Dermis blood vessel endothelial cell (primary cell): ENCODE results near the gene AKAP13. TPM values are rescaled to one million over a fixed set of nuclear protein-coding genes. Genes with fewer than 3 reads are reported as not detected.

ENCODE experiments used
- DNase-seq: peaks from one replicate; pipeline ENCODE4 v3.0.0; 2010
- total RNA-seq: library from RNA; depleted of rRNA; stranded (reverse); fragments of >200 nt; gene quantifications from 2 replicates; pipeline ENCODE4 v1.2.3, GENCODE V29; 2014

Gene AKAP13
- total RNA-seq, 1 donor from 2014 or later: 77.4 TPM

DNA sequence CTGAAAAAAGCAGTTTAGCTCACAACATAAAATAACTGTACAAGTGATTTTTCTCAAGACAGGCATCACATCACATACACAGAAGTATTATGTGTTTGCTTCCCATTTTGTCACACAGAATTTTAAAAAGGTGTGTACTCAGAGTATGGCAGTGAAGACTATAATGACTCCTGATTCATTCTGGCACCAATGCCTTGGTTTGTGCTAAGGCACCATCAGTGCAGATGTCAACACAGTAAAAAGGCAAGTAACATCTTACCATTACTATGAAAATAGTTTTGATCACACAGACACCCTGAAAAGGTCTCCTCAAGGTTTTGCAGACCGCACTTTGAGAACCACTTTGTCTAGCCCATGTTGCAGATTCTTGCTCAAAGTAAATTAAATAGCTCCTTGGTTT, 222.8 kb downstream of the AKAP13 start:
- DNase-seq: no peak

DNA sequence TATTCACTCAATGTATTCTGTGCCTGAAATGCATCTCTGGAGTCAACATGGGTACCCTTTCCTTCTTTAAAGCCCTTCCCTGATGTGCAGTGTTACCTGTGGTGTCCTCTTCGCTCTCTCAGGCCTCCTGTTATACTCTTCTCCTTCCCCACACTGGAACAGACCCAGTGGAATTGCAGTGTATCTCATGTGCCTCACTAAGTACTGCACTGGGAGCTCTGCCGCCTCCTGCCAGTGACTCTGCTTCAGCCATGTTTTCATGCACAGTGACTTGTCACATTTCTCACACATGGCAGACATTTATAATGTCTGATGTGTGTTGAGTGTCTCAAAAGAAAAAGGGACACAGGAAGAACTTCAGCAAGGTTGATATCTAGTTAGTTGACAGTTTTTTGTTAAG, 223.3 kb downstream of the AKAP13 start:
- DNase-seq: no peak

DNA sequence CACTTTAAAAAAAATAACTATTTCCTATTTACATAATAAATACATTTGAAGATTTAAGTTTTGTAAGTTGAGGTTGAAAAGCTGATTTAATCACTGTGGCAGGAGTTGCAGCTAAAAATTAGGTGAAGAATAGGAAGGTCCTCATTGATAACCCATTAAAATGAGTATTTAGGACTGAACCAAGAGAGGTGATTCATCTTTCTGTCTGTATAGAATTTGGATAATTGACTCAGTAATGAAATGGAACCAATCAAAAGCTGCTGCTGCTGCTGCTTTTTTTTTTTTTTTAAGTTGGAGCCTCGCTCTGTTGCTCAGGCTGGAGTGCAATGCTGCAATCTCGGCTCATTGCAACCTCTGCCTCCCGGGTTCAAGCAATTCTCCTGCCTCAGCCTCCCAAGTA, 223.8 kb downstream of the AKAP13 start:
- DNase-seq: no peak

DNA sequence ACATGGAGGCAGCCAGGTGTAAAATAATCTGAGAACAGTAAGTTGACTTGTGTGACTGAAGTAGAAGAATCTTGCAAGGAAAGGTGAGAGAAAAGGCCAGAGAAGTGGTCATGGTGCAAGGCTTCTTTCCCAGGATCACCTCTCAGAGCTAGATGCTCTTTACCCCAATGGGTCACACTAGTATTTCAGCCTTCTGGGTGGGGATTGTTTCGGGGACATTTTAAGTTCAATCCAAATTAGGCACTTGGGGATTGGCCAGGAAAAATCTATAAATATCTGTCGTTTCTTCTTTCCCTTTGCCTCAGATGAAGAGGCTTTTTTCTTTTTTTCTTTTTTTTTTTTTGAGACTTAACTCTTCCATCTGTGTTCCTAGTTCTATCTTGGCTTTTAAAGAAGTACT, 226.3 kb downstream of the AKAP13 start:
- DNase-seq: no peak

DNA sequence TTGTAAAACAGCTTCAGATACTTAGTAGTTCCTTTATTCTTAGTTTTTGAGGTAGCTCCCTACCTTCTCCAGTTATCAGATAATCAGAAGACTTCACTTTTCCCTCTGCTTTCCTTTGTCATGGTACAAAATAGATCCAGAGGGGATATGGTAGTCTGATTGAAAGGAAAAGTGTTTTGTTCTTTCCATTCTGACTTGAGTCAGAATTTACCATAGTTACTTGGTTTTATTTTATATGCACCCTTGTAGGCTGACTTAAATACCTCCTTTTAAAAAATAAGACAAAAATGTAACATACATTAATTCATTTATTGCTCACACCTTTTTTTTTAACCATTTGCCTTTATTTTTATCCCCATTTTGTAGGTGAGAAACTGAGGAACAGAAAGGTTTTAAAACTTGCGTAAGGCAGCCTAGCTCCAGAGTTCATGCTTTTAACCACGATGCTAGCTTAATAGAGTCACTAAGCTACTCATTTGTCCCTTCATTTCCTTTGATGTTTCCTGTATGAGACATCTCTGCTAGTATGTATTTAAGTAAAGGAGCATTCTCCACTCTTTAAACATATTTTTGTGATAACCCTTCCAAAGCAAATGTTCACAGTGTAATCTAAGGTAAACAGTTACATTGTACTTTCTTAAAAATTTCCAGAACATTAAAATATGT, 226.9 kb downstream of the AKAP13 start:
- peak; percentile 70 for DNase-seq

DNA sequence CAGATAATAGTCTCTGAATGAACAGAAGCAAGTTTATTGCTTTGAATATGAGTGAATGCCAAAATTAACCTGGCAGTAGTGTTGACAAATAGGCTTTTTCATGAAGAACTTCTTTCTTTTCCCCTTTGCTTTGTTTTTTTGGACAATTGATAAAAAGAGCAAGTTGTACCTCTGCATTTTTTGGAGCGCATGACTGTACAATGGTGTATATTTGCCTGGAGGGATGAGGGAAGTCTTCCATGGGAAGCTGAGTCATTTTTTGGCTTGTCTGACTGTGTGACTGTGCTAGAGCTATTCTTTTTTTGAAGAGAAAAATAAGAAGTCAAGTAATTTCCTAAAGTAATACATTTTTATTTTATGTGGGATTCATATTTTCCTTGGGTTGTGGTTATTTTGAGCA, 227.4 kb downstream of the AKAP13 start:
- peak; percentile 93 for DNase-seq

DNA sequence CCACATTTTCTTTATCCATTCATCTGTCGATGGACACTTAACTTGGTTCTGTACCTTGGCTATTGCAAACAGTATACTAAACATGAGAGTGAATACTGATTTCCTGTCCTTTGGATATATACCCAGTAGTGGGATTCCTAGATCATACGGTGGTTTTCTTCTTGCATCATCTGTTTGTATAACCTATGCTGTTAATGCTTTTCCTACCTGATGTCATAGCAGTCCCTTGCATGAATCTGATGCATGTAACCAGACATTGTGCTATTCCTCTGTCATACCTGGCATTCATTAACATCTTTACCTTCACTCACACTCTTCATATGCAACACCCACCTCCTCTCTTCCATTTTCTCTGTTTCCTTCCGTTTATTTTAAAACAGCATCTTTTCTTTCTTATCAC, 229.1 kb downstream of the AKAP13 start:
- no peak for DNase-seq

DNA sequence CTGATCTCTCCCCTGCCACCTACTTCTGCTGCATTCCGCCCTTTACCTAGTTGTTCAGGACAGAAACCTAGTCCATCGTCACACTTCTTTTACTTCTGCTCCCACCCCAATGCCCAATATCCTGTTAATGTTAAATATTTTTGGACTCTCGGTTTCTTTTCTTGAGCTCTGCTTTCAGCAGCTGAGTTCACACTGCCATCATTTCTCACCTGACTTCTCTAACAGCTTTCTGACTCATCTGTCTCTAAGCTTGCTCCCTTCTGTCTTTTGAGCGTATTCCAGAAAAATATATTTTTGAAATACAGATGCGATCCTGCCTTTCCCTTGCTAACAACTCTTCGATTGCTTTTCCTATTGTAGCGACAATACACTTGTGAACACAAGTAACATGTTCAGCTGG, 231.0 kb downstream of the AKAP13 start:
- no peak for DNase-seq

DNA sequence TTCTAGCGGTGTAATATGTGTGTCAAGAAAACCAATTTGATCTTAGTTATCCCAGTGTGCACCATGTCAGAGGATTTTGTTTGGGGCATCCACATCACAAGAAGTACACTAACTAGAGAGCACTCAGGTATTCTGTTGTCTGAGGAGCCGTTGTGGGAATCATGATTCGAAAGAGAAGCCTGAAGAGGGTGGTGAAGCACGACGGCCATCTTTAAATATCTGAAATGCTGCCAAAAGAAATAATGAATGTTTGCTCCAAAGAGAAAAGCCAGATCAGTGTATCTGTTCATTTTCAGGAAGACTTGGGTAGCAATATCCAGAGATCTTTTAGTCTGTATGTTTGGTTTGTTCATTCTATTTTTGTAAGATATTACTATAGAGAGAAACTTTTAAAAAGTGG, 233.7 kb downstream of the AKAP13 start:
- DNase-seq: peak; percentile 30

DNA sequence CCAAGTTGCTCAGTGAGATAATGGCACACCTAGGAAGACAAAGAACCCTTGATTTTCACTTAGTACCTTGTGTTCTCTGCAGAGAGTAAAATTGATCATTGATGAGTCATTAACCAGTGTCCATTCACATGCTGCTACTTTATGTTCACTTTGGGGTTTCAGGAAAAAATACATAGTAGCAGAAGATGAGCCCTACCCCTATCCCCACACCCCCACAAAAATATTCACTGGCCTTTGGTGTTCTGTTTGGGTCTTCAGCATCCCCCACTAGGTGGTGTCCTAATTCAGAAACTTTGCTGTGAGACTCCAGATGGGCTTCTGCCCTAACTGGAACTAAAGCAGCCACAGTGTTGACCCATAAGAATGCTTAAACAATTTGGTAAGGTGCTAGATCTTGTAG, 235.5 kb downstream of the AKAP13 start:
- peak; percentile 76 for DNase-seq

DNA sequence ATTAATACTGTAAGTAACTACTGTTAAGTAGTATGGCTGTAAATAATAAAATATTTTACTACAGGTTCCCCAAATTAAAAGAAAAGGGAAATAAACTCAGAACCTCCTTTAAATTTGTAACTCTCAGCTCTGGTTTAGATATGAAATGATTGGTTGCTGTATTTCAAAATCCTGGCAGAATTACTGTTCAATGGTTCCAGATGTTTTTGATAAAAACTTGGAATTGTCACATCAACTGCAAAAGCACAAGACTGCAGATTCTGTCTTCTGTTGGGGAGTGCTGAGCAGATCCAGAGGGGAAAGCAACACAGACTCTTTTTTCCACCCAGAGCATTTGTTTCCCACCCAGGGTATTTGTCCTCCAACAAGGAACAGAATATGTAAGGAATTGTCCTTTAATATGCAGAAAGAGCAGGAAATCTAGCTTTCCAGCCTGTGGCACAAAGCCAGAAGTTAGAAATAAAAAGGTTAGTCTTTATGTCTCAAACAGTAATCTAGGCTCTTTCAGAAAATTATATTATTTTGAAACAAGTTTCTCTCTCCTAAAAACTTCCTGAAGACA, 236.2 kb downstream of the AKAP13 start:
- peak; percentile 31 for DNase-seq

DNA sequence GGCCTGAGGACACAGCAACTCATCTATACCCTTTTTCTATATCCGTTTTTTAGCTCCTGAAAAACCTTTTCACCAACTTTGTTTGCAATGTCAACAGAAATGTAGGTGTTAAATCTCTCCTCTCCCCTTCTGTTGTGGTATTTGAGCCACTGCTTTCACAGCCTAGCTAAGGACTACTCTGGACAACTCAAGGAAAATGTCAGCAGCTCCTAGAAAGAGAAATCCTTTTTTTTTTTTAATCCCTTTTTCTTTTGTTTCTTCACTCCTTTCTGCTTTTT, 237.8 kb downstream of the AKAP13 start:
- DNase-seq: no peak

DNA sequence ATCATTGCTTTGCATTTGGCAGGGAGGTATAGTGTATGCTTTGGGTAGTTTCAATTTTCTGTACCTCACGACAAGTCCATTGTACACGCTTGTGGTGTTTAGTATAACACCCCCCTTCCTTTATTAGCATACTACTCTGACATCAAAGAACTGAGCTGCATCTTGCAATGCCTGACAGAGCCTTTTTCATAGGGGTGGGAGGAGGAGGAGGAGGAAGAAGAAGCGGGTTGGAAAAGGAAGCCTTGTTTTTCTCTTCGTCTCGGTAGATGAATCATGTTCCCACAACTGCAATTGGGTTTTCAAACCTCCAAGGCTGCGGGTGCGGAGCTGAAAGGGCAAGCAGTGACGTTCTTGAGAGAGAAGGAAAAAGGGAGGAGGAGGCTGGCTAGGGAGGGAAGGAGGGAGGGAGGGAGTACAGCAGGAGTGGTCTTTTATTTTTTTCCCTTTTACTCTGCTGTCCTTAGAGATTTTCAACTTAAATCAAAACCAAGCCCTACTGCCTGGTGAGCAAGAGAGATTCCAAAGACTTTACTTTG, 238.6 kb downstream of the AKAP13 start:
- peak; percentile 80 for DNase-seq

DNA sequence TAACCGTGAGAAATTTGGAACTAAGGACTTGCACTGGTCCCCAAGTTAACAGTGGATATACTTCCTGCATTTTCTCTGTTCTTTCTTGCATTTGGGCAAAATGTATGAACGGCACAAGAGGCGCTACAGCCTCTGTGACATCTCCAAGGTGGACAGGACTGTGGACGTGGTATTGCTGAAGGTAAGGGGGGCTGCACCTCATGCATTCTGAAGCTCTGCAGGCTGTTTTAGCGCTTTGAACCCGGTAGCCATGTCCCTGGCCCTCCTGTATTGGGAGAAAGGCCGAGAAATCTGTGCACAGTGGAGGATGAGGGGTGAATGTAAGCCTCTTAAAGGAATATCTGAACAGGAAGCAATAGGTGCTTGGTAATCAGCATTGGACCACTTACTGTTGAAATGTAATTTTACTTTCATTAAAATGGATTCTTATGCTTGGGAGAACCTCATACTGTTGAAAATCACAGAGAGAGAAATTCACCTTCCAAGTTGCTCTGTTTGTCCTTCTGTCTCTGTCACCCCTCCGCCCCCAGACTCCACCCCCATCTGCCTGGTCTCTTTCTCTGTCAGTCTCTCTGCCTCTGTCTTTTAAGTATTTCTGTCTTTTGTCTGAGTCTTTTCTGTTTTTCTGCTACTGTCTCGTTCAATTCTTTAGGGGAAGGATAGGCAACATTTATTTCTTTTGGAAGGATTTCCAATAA, 239.7 kb downstream of the AKAP13 start:
- DNase-seq: no peak

DNA sequence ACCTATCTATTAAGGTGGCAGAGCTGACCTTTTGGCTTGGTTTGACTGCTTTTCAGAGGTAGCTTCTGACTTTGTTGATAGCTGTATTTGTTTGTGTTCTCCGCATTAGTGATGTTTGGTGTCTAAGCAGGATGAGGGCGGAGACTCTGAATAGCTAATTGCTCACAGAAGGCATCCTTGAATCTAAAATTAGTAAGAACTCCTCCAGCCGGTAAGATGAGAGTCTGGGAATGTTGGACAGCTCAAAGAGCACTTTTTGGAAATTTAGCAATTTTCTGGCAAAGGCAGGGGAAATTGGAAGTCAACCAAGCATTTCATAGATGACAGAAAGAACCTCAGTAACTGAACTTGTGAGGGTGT, 240.3 kb downstream of the AKAP13 start:
- peak; percentile 53 for DNase-seq

DNA sequence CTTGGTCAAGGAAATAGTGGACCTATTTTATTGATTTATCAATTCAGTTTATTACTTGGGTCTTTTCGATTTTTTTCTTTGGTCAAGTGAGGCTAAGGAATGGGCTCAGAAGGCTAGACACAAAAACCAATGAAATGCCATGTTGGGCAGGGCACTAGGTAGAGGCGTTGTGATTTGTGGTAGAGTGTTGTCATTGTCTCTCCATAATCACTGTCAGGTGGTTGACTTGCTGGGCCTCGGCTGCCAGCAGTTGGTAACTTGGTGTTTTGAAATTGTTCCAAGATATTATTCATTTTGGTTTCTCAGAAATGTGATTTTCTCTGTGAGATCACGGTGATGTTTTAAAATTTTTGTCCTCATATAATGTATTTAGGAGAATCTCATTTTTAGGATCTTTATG, 240.7 kb downstream of the AKAP13 start:
- no peak for DNase-seq

DNA sequence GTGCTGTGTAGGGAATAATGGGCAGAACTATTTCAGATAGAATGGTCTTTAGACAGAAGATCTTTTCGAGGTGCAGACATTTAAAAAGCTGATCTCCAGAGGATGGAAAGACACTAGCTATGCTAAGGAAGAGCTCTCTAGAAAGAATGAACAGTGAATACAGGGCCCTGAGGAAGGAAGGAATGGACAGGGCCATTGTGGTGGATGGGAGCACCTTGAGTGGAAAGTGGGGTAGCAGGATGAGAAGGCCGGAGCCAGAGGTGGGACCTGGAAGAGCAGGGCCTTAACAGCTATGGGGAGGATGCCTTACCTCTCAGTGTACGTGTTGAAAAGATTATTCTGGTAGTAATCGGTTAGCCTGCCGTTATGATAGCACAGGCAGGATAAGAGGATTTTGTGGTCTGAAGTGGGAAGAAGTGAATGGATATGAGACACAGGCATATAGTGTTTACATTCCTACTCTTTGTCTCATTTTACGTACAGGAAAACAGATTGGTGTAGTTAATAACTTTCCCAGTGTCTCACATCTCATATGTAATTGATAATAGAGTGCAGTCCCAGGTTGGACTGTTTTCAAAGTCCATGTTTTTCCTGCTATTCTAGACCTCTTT, 241.9 kb downstream of the AKAP13 start:
- DNase-seq: no peak

DNA sequence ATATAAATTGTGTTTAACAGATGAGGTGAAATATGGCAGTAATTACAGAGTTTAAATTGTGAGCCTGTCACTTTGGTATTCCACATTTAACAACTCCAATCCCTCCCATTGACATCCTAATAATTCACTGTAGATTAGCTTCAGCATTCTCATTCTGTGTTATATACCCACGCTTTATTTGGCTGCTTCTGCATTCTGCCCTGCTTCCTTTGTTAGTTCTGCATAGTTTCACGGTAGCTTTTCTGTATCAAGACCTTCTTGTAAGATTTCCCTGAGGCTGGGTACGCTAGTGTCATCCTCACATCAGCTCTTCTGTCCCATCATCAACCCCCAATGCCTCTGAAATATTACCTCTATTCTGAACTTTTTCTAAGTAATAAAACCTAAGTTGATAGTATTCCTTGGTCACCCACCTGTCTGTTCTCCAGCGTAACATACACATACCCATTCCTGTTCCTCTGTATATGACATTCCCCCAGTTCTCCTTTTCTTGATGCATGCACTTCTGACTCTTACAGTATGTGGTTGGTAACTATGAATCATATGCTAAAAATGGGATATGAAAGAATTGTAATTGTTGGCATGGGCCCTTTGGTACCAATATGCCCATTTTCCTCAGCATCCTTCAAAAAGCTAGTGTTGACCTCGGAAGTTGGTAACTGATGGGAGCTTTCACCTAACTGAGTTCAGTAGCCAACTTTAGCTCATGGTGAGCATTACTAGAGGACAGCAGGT, 243.1 kb downstream of the AKAP13 start:
- peak; percentile 28 for DNase-seq

DNA sequence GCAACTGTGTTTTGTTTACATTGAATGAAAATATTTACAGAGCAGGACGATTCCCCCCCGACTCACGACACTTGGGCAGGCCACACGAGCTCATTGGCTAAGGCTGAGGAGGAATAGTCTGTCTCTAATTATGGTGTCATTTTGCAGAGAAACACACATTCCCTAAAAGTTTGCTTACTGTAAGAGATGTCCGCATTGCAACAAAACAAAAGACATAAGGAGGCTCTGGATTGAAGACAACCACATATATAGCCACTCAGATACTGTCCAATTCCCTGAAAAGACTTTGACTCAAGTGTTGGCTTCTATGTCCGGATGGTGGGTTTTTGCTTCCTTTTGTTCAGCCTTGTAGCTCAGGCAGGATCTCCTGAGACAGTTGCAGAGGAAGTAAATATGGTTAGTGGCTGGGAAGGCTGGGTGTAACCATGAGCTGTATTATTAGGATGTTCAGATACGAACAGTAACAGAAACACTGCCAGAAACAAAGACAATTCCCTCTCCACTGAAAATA, 243.9 kb downstream of the AKAP13 start:
- peak; percentile 76 for DNase-seq

DNA sequence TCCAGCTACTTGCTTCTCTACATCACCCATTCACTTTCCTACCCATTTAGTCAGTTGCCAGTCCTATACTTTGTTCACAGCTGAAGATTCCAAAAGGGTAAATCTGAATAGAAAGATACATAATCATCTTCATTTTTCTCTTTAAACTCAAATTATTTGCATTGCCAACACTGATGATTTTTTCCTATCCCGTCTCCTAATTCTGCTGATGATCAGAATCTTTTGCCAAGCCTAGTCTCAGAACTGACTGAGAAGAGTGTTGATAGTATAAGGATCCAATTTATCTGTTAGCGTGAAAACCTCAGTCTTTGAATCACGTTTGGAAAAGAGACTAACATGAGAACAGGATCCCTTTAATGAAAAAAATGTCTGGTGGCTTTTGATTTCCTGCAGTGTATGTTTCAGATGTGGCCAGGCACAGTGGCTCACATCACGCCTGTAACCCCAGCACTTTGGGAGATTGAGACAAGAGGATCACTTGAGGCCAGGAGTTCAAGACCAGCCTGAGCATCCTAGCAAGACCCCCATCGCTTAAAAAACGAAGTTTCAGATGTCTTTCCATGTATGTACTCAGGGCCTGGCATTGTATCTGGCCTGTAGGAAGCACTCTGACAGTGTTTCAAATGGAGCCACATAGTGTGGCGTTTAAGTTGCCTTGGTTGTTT, 244.9 kb downstream of the AKAP13 start:
- no peak for DNase-seq

DNA sequence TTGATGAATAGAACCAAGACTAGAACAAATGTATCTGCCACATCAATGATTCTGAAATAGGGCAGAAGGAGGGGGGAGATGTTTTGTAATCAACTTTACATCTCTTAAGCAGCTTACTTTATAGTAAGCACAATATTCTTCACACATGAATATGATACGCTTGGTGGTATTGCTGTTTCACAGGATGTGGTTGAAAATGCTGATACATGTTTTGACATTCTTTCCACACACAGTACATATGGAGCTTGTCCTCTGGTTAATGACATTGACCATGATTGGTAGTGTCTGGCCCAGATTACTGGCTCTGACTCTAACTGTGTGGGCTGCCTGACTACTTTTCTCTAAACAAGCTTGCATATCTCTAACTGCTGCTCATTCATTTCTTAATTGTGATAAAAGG, 245.5 kb downstream of the AKAP13 start:
- no peak for DNase-seq

DNA sequence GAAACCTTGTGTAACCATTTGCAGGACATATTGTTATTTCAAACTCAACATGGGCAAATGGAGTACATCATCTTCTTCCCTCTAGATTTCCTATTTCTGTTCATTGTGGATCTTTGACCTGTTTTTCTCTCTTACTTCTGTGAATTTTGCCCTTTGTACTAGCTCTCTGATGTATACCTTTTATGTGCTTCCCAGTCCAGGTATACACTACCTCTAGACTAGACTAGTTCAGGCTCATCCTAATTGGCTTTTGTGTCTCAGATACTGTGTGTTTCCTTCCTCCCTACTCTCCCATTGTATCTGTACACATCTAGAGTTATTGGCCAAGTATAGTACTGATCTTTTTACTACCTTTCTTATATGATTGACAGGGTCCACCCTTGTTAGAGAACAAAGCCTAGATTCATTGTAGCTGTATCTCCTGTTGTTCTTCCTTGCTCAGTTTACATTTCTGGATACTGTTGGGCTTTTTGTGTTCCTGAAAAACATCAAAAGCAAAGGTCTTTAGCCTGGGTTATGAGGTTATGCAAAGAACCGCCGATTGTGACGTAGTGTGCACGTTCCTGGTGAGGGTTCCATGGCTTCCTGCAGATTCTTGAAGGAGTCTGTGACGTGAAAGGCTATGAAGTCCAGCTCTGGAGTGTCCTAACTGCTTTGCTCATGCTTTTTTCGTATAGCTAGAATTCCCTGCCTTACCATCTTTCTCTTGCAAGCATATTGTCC, 247.0 kb downstream of the AKAP13 start:
- no peak for DNase-seq
